ENCODE results near the gene CAMSAP1.

- TF ChIP-seq CSDC2 (CRISPR knock-in tag; IDR thresholded peaks at IDR 0.05) (no peak), ZFP30 (CRISPR knock-in tag; IDR thresholded peaks at IDR 0.05) (no peak), TCF4 (CRISPR knock-in tag; IDR thresholded peaks at IDR 0.05; ENCODE audit: borderline replicate concordance) (no peak), CREB5 (CRISPR knock-in tag; IDR thresholded peaks at IDR 0.05; ENCODE audit: low read depth) (no peak), PPARA (CRISPR knock-in tag; IDR thresholded peaks at IDR 0.05; ENCODE audit: borderline replicate concordance) (no peak), RARB (CRISPR knock-in tag; IDR thresholded peaks at IDR 0.05) (no peak), ISL1 (CRISPR knock-in tag; IDR thresholded peaks at IDR 0.05) (no peak)
- TF ChIP-seq, protein P1, sequence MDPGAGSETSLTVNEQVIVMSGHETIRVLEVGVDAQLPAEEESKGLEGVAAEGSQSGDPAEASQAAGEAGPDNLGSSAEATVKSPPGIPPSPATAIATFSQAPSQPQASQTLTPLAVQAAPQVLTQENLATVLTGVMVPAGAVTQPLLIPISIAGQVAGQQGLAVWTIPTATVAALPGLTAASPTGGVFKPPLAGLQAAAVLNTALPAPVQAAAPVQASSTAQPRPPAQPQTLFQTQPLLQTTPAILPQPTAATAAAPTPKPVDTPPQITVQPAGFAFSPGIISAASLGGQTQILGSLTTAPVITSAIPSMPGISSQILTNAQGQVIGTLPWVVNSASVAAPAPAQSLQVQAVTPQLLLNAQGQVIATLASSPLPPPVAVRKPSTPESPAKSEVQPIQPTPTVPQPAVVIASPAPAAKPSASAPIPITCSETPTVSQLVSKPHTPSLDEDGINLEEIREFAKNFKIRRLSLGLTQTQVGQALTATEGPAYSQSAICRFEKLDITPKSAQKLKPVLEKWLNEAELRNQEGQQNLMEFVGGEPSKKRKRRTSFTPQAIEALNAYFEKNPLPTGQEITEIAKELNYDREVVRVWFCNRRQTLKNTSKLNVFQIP (CRISPR knock-in tag; IDR thresholded peaks at IDR 0.05; ENCODE audit: borderline replicate concordance, low read depth), result no peak
- TF ChIP-seq, protein P2, sequence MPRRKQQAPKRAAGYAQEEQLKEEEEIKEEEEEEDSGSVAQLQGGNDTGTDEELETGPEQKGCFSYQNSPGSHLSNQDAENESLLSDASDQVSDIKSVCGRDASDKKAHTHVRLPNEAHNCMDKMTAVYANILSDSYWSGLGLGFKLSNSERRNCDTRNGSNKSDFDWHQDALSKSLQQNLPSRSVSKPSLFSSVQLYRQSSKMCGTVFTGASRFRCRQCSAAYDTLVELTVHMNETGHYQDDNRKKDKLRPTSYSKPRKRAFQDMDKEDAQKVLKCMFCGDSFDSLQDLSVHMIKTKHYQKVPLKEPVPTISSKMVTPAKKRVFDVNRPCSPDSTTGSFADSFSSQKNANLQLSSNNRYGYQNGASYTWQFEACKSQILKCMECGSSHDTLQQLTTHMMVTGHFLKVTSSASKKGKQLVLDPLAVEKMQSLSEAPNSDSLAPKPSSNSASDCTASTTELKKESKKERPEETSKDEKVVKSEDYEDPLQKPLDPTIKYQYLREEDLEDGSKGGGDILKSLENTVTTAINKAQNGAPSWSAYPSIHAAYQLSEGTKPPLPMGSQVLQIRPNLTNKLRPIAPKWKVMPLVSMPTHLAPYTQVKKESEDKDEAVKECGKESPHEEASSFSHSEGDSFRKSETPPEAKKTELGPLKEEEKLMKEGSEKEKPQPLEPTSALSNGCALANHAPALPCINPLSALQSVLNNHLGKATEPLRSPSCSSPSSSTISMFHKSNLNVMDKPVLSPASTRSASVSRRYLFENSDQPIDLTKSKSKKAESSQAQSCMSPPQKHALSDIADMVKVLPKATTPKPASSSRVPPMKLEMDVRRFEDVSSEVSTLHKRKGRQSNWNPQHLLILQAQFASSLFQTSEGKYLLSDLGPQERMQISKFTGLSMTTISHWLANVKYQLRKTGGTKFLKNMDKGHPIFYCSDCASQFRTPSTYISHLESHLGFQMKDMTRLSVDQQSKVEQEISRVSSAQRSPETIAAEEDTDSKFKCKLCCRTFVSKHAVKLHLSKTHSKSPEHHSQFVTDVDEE (CRISPR knock-in tag; IDR thresholded peaks at IDR 0.05), result no peak
Measured at GRCh38 chr9:135840539-135840938, 66.8 kb downstream of the CAMSAP1 start.

Measured in SK-N-SH treated with all-trans-retinoic acid at 6 μM for 48 hours (cell line).